Hypothalamus (tissue), 51 donors: ENCODE results near the gene MKKS.
A peak's percentile ranks its signal among the peaks of the same experiment; 100 is the strongest.

Experiments
- DNase-seq, 51 donors: peaks; one replicate each; lab custom pipeline; 2025; lab: John Stamatoyannopoulos, UW

Gene MKKS

DNA sequence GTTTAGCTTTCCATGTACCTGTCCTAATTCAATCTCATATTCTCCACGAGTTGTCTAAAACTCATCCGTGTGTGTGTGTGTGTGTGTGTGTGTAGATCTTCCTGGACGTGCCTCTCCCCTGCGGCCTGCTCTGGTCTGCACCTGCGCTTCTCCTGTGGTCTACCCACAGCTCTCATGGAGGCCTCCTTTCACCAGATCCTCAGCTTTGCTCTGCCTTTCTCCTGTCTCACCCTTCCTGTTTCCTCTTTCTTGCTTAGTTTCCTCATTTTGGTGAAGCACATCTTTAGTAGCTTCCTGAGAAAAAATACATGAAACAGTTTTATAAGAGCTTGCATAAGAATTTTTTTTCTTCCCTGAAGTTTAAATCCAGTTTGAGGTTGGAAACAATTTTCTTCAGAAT, 19.2 kb upstream of the MKKS start:
- DNase-seq, result no peak

DNA sequence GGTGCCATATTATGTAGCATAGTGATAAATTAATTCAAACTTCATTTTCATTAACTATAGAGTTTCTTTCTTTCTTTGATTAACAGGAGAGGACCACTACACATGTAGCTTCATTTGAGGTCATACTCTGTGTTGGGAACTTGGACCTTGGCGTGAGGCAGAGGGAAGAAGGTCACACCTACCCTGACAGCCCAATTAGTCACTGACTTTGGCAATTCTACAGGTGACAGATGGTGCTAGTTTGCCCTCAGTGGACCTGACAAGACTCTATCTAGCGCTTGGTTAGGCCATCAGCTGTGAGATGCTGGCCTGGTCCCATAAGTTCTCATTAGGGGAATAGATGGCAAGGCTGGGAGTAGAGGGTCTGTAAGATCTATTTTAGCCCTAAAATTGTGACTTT, 15.2 kb upstream of the MKKS start:
- DNase-seq, result no peak

DNA sequence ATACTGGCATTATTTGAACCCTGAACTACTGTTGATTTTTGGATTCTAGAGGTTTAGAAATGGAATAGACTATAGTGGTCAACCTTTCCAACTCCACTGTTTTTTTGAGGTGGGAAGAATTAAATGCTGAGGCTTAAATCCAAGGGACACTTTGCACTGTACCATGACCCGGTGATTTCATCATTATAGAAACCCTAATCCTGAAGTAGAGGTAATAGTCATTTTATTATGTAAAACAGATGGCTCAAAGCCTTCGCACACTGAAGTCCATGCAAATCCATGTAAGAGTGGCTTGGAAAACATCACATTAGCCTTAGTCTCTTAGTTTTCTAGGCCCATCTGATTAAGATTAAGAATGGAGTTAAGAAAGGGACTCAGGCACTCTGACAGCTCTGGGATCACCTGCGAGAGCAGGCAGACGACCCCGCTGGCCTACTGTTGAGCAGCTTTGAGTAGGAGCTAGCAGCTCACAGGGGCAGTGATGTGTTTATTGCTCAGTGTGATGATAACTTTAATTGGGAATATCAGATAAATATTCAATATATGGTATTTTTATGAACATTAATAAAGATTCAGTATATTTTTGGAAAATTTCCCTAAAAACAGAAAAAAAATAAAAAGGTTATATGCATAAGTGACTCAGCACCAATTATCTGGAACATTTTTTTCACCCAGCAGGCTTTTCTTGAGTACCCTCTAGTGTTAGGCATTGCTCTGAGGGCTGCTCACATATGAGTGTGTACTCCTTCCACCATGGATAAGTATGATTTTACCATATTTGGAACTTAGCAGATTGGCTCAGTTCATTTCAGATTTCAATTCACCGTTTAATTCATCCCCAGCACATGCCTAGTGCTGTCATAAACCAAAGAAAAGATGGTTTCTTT, 14.5 kb upstream of the MKKS start:
- no peak for DNase-seq

DNA sequence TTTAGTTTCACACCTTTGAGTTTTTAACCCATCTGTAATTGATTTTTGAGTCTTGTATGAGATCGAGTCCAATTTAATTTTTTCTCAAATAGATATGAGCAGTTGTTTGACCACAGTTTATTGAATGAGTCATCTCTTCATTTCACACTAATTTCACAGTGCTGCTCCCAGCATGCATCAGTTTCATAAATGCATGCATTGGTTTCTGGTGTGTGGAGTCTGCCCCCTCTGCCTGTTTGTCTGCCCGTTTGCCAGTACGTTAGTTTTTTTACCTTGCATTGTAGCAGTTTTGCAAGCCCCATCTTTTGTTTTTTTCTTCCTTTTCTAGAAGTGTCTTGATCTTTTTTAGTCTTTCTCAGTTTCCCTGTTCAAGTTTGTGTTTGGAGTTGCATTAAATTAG, 13.0 kb upstream of the MKKS start:
- peak in 1 of 51 donors; percentile 7 for DNase-seq

DNA sequence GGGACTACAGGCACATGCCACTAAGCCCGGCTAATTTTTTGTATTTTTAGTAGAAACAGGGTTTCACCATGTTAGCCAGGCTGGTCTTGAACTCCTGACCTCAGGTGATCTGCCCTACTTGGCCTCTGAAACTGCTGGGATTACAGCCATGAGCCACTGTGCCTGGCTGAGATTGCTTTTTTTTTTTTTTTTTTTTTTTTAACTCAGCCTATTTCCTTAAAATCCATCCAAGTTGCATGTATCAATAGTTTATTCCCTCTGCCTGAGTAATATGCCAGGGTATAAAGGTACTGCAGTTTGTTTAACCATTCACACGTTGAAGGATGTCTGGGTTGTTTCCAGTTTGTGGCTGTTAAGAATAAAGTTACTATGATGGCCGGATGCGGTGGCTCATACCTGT, 11.7 kb upstream of the MKKS start:
- no peak for DNase-seq

DNA sequence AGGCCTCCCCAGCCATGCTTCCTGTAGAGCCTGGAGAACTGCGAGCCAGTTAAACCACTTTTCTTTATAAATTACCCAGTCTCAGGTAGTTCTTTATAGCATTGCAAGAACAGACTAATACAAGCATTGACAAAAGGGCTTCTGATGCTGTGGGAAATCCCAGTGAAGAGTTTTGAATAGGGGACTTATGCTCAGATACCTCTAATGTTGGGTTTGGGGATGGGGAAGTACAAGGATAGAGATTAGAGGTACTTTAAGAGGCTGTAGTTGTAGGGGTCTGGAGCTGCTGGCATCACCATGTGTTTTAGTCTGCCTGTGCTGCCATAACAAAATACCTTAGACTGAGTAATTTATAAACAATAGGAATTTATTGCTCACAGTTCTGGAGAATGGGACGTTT, 9.9 kb upstream of the MKKS start:
- no peak for DNase-seq

DNA sequence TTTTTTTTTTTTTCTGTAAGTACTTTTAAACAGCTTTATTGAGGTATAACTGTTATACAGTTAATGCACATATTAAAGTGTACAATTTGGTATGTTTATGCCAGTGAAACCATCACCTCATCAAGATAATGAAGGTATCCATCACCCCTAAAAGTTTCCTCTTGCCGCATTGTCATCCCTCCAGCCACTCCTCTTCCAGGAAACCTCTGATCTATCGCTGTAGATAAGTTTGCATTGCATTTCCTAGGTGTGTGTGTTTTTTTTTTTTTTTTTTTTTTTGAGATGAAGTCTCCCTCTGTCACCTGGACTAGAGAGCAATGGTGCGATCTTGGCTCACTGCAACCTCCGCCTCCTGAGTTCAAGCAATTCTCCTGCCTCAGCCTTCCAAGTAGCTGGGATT, 4.2 kb upstream of the MKKS start:
- no peak for DNase-seq

DNA sequence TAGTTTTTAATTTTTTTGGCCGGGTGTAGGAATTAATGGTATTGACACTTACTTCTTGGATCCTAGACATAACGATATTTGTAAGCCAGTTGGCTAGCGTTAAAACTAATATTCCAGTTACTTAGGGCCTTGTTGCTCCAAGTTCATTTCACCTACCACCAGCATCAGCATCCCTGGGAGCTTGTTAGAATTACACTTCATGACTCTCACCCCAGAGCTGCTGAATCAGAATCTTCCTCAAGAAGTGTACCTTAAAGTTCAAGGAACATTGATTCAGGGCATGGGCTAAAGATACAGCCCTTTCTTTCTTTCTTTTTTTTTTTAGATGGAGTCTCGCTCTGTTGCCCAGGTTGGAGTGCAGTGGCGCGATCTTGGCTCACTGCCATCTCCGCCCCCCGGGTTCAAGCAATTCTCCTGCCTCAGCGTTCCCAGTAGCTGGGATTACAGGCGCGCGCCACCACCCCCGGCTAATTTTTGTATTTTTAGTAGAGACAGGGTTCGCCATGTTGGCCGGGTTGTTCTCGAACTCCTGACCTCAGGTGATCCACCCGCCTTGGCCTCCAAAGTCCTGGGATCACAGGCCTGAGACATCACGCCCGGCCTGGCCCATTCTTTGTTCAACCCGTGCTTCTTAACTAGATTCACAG, 2.2 kb upstream of the MKKS start:
- DNase-seq, result no peak

DNA sequence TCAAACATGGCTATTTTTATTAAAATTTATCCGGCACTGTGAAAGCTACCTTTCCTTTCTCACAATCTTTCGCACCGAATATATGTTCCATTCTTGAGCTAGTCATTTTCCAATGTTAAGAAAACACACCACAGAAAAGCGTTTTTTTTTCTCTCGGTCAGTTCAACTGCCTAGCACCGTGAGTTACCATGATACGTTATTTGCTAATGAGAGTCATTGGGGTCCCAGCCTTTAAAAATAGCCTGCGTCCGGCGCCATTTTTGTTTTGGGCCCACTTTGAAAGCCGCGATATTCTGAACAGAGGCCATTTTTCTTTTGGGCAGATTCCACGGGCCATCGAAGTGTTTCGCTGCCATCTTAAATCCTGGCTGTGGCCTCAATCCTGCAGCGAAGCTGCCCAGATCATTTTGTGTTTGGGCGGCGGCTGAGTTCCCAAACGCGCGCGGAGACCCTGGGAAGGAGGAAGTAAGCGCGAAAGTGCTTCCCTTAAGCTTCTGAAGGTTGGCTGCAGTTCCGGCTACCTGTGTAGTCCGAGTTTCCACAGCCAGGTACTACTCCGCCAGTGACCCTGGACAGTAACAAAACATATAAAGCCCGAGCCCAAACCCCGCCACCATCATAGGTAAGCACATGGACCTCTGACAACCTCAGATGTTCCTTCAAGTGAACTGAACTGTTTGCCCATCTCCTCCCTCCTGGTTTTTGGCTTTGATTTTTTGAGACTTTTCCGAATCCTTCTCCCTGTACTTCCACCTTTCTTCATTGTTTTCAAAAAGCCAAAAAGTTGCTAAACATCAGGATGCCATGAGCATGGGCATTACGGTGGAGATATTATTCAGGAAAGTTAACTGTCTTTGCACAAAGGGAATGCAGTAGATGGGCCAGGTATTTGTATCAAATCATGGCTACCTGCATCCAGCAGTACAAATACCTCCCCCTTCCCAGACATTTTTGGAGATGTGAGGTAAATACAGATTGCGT, 1.1 kb upstream of the MKKS start, which contains the start of gene SLX4IP:
SLX4IP (plus strand) TSS at position 474 of the 981 bp plus-strand sequence. CDS start 22,900 bp downstream, outside the sequence.
- peak; percentile 28 to 97 (median 85) for DNase-seq

DNA sequence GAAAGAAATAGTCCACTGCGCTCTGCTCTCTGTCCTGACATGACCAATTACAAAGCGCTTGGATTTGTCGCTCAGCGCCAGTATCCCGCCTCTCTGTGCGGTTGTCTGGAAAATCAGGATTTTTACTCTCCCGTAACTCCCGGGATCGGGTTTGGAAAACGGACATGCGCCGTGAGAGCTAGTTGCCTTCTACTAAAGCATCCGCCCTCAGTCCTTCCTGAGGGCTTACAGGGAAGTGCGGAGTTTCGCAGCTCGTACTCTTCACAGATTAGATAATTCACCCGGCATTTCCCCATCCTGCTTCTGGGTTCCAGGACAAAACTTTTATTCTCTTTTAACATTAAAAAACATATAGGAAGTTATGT, 427 bp upstream of the MKKS start:
- peak; percentile 34 to 98 (median 87) for DNase-seq

DNA sequence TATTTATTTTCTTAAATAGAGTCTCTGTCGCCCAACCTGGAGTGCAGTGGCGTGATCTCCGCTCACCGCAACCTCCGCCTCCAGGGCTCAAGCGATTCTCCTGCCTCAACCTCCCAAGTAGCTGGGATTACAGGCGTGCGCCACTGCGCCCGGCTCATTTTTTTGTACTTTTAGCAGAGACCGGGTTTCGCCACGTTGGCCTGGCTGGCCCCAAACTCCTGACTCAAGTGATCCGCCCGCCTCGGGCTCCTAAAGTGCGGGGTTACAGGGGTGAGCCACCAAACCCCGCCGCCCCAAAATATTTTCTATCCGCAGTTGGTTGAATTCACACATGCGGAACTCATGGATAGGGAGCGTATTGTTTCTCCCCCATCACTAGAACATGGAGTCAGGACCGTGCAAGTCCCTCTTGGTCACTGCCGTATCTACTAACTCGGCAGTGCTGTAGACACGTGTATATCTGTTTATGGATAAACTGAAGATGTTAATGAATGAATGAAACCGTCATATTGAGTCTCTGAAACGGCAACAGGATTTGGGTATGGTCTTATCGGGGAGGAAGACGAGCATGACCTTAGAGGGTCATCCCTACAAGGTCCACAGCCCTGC, 904 bp downstream of the MKKS start:
- no peak for DNase-seq

DNA sequence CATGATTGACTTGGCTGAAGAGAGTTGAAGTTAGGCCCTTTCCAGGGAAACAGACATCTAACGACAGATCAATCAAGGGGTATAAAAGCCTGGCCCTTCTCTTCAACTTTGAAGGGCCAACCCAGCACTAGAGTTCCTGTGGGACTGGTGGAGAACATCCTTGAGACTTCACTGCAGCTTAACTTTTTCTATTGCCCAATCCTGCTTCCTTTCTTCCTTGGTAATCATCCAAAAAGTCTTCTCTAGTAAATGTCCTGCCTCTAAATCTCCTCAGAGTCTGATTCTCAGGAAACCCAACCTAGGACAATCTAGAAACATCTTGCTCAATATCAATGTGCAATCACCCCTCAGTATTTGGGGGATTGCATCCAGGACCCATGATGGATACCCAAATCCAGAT, 1.9 kb downstream of the MKKS start:
- no peak for DNase-seq

DNA sequence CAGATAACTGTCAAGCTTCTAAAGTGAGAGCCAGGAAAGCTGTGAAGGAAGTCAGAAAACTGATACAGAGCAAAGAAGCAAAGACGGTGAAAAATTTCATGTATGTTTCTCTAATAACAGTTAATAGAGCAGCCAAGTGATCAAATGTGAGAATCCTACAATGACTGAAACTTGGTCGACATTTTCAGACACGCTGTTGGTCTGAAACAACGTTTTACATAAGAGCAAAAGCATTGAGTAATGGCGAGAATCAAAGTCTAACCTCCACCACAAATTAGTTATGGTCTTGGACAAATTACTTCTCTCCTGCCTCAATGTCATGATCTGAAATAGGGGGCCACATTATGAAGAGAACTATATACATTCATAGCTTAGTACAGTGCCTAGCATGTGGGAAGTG, 3.3 kb downstream of the MKKS start:
- DNase-seq, result no peak

DNA sequence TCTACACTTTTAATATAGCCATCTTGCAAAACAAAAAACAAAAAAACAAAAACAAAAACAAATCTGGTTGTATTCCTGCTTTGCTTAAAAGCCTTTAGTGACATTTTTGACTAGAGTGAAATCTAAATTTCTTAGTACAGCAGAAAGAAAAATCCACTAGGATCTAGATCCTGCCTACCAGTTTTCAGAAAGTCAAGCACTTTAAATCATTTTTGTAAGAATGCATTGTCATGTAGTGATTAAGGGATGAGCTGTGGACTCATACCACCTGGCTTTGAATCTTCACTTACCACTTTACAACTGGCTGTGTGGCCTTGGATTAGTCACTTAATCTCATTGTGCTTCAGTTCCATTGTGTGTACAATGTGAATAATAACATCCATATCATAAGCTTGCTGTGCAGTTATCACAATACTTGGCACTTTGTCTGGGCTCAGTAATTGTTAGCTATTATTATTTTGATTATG, 4.0 kb downstream of the MKKS start:
- no peak for DNase-seq

DNA sequence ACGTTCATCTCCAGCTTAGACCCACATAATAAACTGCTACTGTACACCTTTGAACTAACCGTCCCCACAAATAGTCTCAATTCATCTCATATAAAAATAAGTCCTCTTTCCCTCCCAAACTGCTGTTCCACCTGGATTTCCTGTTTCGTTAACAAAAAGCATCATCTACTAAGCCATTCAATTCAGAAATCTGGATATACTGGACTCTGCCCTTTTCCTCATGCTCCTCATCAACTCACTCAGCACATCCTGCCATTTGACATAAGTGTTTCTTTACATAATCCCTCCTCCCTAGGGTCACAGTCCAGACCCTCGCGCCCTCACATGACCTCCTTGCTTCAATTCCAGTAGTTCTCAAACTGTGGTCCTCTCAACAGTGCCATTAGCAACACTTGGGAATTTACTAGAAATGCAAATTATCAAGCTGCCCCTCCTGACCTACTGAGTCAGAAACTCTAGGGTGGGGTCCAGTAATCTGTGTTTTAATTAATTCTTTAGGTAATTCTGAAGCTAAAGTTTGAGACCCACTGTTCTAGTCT, 4.5 kb downstream of the MKKS start:
- DNase-seq, result no peak

DNA sequence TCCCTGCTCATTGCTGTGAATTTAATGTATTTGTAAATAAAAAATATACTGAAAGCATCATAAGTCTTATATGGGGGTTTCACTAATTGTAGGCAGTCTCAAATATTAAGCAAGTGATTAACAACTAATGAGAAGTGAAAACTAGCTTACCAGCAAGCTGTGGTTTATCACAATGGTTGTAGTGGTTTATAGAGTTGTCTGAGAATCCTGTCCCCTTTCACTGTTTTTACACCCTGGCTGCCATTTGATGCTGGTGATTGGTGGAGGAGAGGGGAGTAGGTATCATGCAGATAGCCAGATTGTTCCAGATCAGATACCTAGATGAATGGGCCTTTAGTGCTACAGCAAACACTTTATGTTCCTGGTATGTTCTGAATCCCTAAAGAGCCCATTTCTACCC, 6.0 kb downstream of the MKKS start:
- no peak for DNase-seq

DNA sequence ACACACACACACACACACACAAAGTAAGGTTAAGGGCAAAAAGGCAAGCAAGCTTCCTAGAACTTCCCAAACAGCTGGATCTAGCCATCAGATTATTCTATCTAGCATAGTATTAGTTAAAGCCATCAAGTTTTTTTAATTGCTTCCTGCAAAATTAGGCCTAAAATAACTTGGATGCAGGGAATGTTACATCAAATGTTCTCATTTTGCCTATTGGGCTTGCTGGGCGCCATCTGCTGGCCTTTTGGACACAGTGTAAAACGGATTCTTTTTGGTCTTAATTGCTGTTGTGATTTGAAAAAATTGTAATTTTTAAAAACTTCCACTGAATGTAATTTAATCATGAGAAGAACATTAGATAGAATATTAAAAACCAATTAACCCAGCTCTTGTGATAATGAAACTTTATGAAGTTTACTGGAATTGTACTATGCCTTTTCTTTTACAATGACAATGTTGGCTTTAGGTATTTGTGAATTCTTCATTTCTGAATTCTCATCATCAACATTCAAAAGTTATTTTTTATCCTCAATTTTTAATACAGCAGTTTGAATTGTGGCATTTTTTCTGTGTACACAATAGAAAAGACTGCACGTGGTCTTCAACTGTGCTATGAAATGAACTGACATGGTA, 6.8 kb downstream of the MKKS start:
- DNase-seq, result peak in 24 of 51 donors; percentile 3 to 68 (median 26)

DNA sequence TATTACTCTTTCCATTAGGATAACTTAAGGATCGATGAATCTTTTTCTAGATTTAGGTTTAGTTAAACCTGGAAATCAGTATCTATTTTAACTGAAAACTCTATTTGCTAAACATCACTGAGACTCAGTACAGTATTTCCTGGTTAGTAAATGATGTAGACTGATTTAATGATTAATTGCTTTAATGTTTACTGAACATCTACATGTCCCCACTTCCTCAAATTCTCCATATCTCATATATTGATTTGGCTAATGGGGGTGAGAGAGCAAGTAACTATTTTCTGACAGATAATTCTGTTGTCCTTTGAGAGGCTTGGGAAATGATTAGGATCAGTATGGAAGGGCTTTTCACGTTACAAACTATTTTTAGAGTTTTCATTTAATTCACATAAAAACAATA, 10.3 kb downstream of the MKKS start:
- DNase-seq, result no peak

DNA sequence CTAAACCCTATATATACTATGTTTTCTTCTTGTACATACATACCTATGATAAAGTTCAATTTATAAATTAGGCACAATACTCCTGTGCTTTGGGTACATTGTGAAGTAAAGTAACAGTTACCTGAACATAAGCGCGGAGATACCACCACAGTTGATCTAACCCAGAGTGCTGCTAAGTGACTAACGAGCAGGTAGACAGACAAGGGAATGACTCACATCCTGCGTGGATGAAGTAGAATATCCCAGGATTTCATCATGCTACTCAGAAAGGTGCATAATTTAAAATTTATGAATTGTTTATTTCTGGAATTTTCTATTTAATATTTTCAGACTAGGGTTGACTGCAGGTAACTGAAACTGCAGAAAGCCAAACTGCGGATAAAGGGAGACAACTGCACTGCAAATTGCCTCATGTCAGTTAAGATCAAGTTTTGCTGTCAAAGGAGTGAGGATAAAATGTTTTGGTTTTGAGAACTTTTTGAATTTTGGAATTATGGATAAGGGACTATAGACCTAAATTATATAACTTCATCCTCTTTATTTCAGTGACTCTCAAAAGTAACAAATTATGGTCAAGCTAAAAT, 14.4 kb downstream of the MKKS start:
- DNase-seq, result no peak
